ENCODE measurements around the gene BICDL2. TPM values are rescaled to one million over a fixed set of nuclear protein-coding genes. Genes with fewer than 3 reads are reported as not detected.

BICDL2 gene
- total RNA-seq, 1 donor from 2014 or later: not detected

DNA sequence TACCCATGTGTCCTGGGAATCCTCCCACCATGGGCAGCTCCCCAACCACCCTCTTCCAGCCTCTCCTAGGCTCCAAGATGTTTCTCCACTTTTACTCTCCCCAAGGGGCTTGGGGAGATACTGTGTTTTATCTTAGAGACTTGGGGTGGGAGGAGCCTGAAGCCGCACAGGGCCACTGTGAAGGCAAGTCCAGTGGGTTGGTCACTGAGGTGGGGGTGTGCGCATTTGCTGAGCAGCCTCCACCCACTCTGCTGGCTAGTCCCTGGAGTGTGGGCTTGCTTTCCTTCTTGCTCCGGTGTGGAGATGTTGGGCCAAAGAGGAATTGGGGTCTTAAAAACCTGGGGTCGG, 28.1 kb downstream of the BICDL2 start:
- intact Hi-C loops (cut with DNase I): no loop called here
- Histone ChIP-seq H3K4me1 (peaks cover 0 to 4% of the 10 kb centered on the region in 2 donors), H3K36me3 (no peaks in the 10 kb centered on the region), H3K4me3 (no peak overlapping the region), H3K9me3 (no peaks in the 10 kb centered on the region), H3K27me3 (peaks cover 20% of the 10 kb centered on the region), H3K27ac (no peak overlapping the region)
- TF ChIP-seq, protein P1, sequence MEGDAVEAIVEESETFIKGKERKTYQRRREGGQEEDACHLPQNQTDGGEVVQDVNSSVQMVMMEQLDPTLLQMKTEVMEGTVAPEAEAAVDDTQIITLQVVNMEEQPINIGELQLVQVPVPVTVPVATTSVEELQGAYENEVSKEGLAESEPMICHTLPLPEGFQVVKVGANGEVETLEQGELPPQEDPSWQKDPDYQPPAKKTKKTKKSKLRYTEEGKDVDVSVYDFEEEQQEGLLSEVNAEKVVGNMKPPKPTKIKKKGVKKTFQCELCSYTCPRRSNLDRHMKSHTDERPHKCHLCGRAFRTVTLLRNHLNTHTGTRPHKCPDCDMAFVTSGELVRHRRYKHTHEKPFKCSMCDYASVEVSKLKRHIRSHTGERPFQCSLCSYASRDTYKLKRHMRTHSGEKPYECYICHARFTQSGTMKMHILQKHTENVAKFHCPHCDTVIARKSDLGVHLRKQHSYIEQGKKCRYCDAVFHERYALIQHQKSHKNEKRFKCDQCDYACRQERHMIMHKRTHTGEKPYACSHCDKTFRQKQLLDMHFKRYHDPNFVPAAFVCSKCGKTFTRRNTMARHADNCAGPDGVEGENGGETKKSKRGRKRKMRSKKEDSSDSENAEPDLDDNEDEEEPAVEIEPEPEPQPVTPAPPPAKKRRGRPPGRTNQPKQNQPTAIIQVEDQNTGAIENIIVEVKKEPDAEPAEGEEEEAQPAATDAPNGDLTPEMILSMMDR (IDR thresholded peaks at IDR 0.05): no peak
- no peak for DNase-seq (ENCODE audit: low spot score in 2 of 2)

DNA sequence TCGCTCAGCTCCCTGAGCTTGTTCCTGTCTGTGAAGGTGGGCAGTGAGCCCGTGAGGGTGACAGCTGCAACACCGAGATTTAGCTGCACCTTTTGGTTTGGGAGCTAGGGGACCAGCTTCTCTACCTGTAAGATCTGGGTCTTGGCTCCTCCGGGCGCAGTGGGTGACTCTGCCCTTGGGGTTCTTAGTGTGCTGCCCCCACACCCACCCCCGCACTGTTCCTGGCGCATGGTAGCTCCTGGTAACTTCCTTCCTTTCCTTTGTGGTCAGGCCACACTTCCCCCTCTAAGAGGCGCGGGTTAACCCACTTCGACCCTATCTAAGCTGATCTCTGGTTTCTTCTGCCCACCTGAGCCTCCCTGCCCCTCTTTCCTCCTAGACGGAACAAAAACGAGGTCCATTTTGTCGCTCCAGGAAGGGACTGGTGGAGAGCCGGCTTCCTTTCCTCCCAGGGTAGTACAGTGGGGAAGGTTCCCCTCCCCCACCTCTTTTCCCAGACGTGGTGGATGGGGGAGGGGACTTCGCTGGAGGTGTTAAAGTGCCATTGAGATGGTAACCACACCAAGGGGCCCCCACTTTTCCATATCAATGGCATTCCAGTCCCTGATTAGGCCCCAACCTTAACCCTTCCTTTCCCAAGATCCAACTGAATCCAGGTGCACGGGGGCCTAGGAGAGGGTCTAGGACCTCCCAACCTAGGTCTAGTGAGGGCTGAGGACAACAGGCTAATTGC, 28.6 kb downstream of the BICDL2 start:
- no peaks in the 10 kb centered on the region for H3K36me3 ChIP-seq
- H3K27ac ChIP-seq: no peak overlapping the region

DNA sequence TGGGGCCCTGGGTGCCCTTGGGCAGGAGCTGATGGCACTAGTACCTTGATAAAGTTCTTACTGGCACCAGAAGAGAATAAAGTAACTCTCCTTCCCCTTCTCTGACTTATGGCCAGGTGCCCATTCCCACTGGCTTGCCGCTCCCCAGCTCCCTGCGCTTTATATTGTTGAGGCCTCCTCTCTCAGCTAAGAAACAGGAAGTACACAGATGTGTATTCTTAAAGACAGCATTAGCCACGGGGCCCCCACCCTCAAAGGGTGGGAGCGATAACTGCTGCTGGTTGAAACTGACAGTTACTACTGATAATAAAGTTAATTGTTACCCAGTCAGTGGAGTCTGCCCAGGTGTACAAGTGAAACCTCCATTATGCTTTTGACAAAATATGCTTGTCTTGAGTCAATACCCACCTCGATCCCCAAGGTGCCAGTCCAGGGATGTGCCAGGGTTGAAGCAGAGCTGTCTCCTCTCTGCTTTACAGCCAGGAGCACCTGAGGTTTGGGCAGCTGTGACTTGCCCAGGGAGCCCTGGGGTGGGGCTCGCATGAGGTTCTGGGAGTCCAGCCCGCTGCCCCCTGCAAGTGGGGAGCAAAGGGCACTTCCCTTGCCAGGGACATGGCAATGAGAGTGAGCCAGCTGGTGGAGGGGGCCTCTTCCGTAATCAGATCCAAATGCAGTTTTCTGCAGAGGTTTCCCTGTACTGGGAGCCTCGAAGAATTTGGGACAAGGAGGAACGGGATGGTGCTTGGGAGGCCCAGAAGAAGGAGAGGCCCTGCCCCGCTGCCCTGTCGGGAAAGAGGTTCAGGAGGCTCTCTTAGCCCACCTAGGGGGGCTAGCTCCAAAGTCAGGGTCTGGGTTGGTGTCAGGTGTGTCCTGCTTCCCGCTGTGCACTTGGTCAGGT, 29.4 kb downstream of the BICDL2 start:
- no peaks in the 10 kb centered on the region for H3K9me3 ChIP-seq
- TF ChIP-seq, protein P1 (IDR thresholded peaks at IDR 0.05): no peak
- H3K4me1 ChIP-seq: peaks cover 0 to 4% of the 10 kb centered on the region in 2 donors
- no peak for DNase-seq (ENCODE audit: low spot score in 2 of 2)
- no peak overlapping the region for H3K4me3 ChIP-seq
- no peak overlapping the region for H3K27ac ChIP-seq
- H3K36me3 ChIP-seq: no peaks in the 10 kb centered on the region
- intact Hi-C loops (cut with DNase I): no loop called here
- H3K27me3 ChIP-seq: peaks cover 13% of the 10 kb centered on the region

More for the DNA sequence above, 28.6 kb downstream of the BICDL2 start:
- DNase-seq (ENCODE audit: low spot score in 2 of 2): no peak
- peaks cover 0 to 4% of the 10 kb centered on the region in 2 donors for H3K4me1 ChIP-seq
- no peaks in the 10 kb centered on the region for H3K9me3 ChIP-seq
- intact Hi-C loops (cut with DNase I): no loop called here
- H3K27me3 ChIP-seq: peaks cover 19% of the 10 kb centered on the region
- H3K4me3 ChIP-seq: no peak overlapping the region
- TF ChIP-seq, protein P1 (IDR thresholded peaks at IDR 0.05): no peak

DNA sequence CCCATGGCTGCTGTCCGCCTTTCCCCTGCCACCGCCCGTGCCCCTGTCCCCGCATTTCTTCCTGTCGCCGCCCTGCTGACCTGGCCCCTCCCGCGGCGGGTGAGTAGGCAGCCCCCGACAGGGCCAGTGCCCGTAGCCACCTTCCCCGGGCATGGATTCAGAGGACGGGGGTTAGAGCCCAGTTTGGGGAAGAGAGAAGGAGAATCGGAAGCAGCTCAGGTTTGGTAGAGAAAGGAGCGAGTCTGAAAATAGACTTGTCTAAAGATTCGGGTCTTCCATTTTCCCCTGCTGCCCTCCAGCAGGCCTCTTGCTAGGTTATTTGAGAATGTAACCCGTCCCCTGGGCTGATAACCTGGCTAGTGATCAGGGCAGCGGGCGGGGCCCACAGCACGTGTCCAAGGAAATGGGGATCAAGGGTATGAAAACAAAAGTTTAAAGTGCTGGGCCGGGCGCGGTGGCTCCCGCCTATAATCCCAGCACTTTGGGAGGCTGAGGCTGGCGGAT, 31.9 kb downstream of the BICDL2 start:
- H3K27me3 ChIP-seq: peaks cover 10% of the 10 kb centered on the region
- intact Hi-C loops (cut with DNase I): loop anchor here (1.0 kb wide), 1 partner anchor 15 kb away; the partner anchor contains the start of gene TNFRSF12A
- H3K27ac ChIP-seq: no peak overlapping the region
- TF ChIP-seq, protein P1 (IDR thresholded peaks at IDR 0.05): no peak
- H3K4me1 ChIP-seq: peaks cover 0 to 4% of the 10 kb centered on the region in 2 donors
- no peak for DNase-seq (ENCODE audit: low spot score in 2 of 2)
- H3K36me3 ChIP-seq: no peaks in the 10 kb centered on the region
- peak overlapping the region; percentile 30 to 40 for H3K4me3 ChIP-seq
- no peaks in the 10 kb centered on the region for H3K9me3 ChIP-seq

DNA sequence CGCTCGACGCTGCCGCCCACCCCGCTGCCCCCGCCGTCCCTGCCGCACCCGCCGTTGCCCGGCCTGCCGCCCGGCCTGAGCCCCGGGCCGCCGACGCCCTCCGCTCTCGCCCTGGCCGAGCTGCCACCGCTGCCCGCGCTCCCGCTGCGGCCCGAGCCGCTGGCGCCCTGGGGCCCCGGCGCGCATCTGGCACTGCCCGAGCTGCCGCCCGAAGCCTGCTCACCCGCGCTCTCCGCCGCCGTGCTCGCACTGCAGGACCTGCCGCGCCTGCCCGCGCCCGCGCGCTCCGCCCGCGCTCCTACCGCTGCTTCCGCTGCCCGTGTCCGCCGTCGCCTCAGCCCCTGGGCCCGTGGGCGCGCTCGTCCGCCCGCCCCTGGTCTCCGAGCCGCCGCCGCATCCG, 32.4 kb downstream of the BICDL2 start:
- Histone ChIP-seq H3K27ac (no peak overlapping the region), H3K27me3 (peaks cover 10% of the 10 kb centered on the region)

More for the DNA sequence above, 32.4 kb downstream of the BICDL2 start:
- Histone ChIP-seq H3K9me3 (no peaks in the 10 kb centered on the region), H3K4me3 (peak overlapping the region in 1 of 2 donors; percentile 26), H3K4me1 (peaks cover 0 to 4% of the 10 kb centered on the region in 2 donors), H3K36me3 (no peaks in the 10 kb centered on the region)
- TF ChIP-seq, protein P1 (IDR thresholded peaks at IDR 0.05): no peak
- intact Hi-C loops (cut with DNase I): loop anchor here (1.0 kb wide), 1 partner anchor 16 kb away; the partner anchor contains the start of gene TNFRSF12A
- no peak for DNase-seq (ENCODE audit: low spot score in 2 of 2)

All from ascending aorta (tissue), 2 donors.